Measurements from ENCODE around the gene USF3.

Gene USF3

DNA sequence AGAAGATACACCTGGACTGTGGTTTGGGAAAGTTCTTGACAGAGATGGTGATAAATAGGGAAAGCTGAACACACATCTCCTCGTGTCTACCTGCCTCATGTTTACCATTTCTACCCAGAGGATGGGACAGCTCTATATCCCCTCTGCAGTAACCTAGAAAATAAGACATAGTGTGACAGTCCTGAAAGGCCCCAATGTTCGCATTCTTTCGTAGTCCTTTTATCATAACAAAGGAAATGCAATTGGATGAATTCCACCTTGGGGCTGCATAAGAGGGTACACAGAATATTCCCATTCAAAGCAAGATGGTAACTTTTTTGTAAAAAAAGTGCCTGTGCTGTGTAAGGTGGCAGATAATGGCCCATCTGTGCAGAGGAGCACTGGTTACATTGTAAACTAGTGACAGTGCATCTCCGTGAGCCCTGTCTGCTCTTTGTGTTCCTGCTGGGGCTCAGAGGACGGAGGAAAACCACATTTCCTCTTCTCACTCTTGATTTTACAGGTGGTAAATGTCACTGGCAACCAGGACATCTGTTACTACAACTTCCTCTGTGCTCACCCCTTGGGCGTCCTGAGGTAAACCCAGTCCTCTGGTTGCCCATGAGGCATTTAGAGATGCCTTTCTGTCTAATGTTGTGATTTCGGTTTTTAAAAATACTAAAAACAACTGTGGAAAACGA lies 89.8 kb downstream of the USF3 start:
- DNase-seq (ENCODE audit: low spot score), result no peak

DNA sequence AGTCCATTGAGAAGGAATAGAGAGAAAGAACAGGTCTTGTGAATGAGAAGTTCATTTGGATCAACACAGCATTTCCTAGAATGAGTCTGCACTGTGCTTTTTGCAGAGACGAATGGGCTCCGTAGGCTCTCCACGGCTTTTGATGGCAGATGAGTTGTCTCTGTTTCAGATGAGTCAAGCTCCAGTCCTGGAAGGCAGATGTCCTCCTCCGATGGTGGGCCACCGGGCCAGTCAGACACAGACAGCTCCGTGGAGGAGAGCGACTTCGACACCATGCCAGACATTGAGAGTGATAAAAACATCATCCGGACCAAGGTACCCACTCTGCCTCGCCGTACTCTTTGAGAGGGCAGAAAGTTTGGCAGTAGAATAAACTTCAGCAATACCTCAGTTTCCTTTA lies 93.6 kb downstream of the USF3 start:
- no peak for DNase-seq (ENCODE audit: low spot score)

DNA sequence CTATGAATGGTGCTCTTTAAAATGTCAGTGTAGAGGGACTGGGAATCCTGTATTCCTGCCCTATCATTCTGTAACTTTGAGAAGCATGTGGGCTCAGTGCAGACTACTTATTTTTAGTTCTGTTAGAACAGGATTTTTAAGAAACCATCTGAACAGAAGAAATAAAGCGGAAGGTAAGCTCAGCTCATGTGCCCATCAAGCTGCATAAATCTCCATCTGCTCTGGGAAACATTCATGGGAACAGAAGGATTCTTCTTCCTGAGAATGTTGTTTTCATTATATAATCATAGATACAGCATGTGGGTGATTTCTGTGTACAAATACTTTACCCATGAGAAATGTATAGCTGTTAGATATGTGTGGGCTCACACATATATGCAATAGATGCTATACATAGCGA lies 94.2 kb downstream of the USF3 start:
- no peak for DNase-seq (ENCODE audit: low spot score)

DNA sequence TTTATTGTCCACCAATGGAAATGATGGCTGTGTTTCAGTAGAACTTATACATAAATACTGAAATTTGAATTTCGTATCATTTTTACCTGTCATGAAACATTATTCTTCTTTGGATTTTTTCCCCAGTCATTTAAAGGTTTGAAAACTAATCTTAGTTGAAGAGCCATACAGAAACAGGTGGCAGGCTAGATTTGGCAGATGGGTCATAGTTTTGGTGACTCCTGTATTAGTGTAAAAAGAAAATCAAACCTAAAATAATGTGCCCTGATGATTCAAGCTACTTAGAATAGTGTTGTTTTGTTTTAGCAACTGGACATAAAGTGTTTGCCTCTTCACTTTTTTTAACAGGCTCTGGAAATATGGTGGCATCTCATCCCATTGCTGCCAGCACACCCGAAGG lies 95.2 kb downstream of the USF3 start:
- DNase-seq (ENCODE audit: low spot score), result no peak

DNA sequence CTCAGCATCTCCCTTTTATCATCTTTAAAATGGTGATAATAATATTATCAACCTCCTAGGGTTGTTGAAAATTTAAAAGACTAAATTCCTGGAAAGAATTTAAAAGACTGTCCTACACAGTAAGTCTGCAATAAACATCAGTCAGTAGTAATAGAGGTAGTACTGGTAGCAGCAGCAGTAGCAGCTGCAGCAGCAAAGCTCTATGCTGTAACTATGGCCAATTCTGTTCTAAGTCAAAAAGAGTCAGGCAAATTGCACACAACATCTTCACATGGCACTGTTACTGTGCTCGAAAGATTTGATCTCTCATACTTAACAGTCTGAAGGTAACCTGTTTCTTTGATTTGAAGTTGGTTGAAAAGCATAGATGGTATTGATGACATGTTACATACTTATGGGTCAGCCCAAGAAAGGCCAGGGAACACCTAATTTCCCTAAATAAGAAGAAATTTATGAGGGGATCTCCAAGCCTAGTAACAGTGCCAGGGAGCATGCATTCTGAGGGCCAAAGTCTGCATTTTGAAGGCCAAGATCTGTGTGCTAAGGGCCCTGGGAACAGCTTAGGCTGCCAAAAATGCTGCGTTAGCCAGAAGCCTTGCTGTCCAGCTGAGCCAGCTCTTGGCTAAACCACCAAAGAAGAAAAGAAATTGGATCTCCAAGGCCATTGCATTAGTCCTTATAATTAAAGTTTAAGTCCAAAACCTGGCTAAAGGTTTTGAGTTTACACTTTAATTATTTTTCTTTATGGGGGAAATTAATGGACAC lies 95.8 kb downstream of the USF3 start:
- DNase-seq (ENCODE audit: low spot score), result no peak
